ENCODE measurements around the gene PIK3AP1.

PIK3AP1 gene

GRCh38 chr10:96651998-96652431 is 68.3 kb downstream of the PIK3AP1 start:
- TF ChIP-seq, protein P1, sequence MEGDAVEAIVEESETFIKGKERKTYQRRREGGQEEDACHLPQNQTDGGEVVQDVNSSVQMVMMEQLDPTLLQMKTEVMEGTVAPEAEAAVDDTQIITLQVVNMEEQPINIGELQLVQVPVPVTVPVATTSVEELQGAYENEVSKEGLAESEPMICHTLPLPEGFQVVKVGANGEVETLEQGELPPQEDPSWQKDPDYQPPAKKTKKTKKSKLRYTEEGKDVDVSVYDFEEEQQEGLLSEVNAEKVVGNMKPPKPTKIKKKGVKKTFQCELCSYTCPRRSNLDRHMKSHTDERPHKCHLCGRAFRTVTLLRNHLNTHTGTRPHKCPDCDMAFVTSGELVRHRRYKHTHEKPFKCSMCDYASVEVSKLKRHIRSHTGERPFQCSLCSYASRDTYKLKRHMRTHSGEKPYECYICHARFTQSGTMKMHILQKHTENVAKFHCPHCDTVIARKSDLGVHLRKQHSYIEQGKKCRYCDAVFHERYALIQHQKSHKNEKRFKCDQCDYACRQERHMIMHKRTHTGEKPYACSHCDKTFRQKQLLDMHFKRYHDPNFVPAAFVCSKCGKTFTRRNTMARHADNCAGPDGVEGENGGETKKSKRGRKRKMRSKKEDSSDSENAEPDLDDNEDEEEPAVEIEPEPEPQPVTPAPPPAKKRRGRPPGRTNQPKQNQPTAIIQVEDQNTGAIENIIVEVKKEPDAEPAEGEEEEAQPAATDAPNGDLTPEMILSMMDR (IDR thresholded peaks at IDR 0.05; ENCODE audit: borderline replicate concordance, insufficient read depth, low read depth, low read length), result no peak
- no peak overlapping the region for H3K4me3 ChIP-seq (ENCODE audit: low read depth, low read length)

DNA sequence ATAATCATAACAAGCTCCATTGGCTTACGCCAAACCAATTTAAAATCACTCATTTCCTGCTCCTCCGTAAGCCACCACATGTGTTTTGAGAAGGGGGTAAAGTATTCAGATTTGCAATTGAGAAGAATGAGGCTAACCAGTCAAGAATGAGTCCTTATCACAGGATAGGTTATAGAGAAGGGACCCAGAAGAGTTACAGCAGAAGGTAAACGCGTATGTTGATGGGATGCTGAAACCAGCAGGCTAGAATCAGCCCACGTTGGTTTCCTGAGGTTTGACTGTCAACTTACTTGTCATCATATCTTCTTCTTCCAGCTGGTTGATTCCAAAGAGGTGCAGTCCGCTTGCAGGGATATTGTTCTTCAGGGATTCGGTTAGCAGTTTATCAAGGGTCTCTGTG is 69.4 kb downstream of the PIK3AP1 start:
- H3K4me3 ChIP-seq (ENCODE audit: low read depth, low read length), result no peak overlapping the region
- TF ChIP-seq, protein P1 (IDR thresholded peaks at IDR 0.05; ENCODE audit: borderline replicate concordance, insufficient read depth, low read depth, low read length), result no peak

DNA sequence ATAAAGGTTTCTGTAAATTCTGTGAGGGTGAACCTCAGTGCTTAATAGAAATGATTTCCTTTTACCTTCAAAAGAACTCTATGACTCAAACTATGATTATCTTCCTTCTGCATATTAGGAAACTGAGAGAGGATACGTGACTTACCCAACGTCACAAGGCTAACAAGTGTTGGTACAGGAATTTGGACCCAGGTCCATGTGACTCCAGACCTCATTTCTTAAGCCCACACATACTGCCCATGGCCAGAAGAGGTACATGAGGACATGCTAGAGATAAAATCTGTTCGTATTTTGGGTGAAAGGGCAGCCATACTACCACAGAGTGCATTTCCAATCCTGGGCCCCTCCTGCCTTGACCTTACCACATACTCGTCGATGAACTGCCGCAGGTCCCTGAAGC is 72.0 kb downstream of the PIK3AP1 start:
- no peak overlapping the region for H3K4me3 ChIP-seq (ENCODE audit: low read depth, low read length)
- TF ChIP-seq, protein P1 (IDR thresholded peaks at IDR 0.05; ENCODE audit: borderline replicate concordance, insufficient read depth, low read depth, low read length), result no peak

DNA sequence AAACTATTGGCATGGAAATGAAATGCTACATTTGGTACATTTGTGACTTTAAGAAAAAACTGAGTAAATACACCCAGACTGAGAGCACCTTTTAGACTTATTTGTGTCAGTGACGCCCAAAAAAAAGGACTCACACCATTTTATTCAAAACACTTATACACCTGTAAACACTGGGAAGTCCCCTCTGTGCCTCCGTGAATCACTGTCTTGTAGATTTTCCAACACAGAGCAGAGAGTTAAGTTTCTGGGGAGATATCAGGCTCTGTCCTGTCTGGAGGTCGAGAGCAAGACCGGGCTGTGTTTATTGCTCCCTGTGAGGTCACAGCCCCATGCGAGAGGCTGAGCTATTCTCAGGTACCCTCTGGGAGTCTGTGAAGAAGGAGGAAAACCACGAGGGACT is 72.8 kb downstream of the PIK3AP1 start:
- TF ChIP-seq, protein P1 (IDR thresholded peaks at IDR 0.05; ENCODE audit: borderline replicate concordance, insufficient read depth, low read depth, low read length), result no peak
- H3K4me3 ChIP-seq (ENCODE audit: low read depth, low read length), result no peak overlapping the region

GRCh38 chr10:96646751-96647166 is 73.6 kb downstream of the PIK3AP1 start:
- TF ChIP-seq, protein P1 (IDR thresholded peaks at IDR 0.05; ENCODE audit: borderline replicate concordance, insufficient read depth, low read depth, low read length), result no peak
- H3K4me3 ChIP-seq (ENCODE audit: low read depth, low read length), result no peak overlapping the region

DNA sequence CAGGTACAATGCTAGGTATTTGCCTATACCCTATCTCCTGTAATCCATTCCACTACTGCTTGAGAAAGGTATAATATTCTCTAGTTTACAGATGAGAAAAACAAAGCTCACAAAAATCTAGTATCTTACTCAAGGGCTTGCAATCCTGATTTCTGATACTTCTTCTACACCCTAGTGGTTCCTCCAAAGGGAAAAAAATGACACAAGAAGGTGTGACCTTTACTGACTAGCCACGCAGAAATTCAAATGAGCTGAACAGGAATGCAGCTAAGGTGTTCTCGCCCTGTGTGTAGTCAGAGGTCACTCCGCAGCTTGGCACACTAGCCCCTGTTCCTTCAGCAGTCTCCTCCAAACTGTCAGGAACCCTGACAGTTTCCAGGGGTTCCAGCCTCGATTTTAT is 74.0 kb downstream of the PIK3AP1 start:
- H3K4me3 ChIP-seq (ENCODE audit: low read depth, low read length), result no peak overlapping the region
- TF ChIP-seq, protein P1 (IDR thresholded peaks at IDR 0.05; ENCODE audit: borderline replicate concordance, insufficient read depth, low read depth, low read length), result no peak

- no peak overlapping the region for H3K4me3 ChIP-seq (ENCODE audit: low read depth, low read length)
- TF ChIP-seq, protein P1 (IDR thresholded peaks at IDR 0.05; ENCODE audit: borderline replicate concordance, insufficient read depth, low read depth, low read length), result no peak
Measured at GRCh38 chr10:96645191-96645721, 75.1 kb downstream of the PIK3AP1 start.

Data from GM12875 (cell line).